Activated T-cell treated with anti-CD3 and anti-CD28 coated beads, Interleukin-2, amount 50 U/mL, for 4 hours (primary cell): ENCODE data around the gene SSH2. TPM values are rescaled to one million over a fixed set of nuclear protein-coding genes. Genes with fewer than 3 reads are reported as not detected.
A peak's percentile ranks its signal among the peaks of the same experiment; 100 is the strongest.

Experiments used
- ATAC-seq, 2 donors: fragments of 200-7000 bp; cut with Tn5 transposase; one replicate each; pipeline ENCODE4 v1.10.0; 2021
- DNase-seq: peaks from one replicate; pipeline ENCODE4 v3.0.0-alpha.2; 2020
- H3K27me3 Mint-ChIP-seq: one replicate; pipeline ENCODE4 v1.8.0; 2021; ENCODE audit warnings: low read depth, mixed read lengths
- H3K36me3 Mint-ChIP-seq: one replicate; pipeline ENCODE4 v1.8.0; 2022; ENCODE audit warnings: mixed read lengths; ENCODE audit not compliant: insufficient read depth
- H3K4me1 Mint-ChIP-seq: one replicate; pipeline ENCODE4 v1.8.0; 2021; ENCODE audit warnings: low read depth, mixed read lengths
- H3K4me3 Mint-ChIP-seq: one replicate; pipeline ENCODE4 v1.8.0; 2021; ENCODE audit warnings: mild to moderate bottlenecking, moderate library complexity, mixed read lengths
- H3K9me3 Mint-ChIP-seq: one replicate; pipeline ENCODE4 v1.8.0; 2021; ENCODE audit warnings: mixed read lengths
- total RNA-seq, 3 donors: library from RNA; stranded (reverse); gene quantifications; one replicate each; pipeline ENCODE4 v1.2.1, GENCODE V29; 2021

The SSH2 gene
- total RNA-seq, 3 donors from 2014 or later, result 25.0 to 27.0 (median 25.9) TPM

DNA sequence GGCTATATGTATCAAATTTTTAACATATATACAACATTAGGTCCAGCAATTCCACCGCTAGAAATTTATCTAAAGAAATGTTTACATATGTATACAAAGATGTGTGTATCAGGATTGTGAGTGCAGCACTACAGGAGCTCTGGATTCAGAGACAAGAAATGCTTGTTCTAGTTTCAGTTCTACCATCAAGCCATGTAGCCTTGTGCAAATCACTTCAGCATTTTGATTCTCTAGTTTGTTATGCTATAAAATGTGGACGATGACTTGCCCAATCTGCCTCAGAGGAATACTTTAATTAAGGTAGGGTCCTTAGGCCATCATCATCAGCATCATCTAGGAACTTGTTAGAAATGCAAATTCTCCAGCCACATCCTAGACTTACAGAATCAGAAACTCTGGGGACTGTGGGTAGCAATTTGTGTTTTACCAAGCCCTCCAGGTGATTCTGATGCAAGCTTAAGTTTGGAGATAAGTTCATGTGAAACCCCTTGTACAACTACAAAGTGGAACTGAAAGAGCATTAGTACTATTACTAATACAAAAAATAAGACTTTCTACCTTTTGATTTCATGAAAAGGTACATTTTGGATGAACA, 176.1 kb downstream of the SSH2 start:
- Mint-ChIP-seq H3K9me3 (no peaks in the 10 kb centered on the region), H3K27me3 (no peaks in the 10 kb centered on the region), H3K36me3 (peaks cover 7% of the 10 kb centered on the region), H3K4me1 (peaks cover 37% of the 10 kb centered on the region), H3K4me3 (no peak overlapping the region)
- ATAC-seq, result peak; percentile 42 to 53
- DNase-seq, result no peak

DNA sequence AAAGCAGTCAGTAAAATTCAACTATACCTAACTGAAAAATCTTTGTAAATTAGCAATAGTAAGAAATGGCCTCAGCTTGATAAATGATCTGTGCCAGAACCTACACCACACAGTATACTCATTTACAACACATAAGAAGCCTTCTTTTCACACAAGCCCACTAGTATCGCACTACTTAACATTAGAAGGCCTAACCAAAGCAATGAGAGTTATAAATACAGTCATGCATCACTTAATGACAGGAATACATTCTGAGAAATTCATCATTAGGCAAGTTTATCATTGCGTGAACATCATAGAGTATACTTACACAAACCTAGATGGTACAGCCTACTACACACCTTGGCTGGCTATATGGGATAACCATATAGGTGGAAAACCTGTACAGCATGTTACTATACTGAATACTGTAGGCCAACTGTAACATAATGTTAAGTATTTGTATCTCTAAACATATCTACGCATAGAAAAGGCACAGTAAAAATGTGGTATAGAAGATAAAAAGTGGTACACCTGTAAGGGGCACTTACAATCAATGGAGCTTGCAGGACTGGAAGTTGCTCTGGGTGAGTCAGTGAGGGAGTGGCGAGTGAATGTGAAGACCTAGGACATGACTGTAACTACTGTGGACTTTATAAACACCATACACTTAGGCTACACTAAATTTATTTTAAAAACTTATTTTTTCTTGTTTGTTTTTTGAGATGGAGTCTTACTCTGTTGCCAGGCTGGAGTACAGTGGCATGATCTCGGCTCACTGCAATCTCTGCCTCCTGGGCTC, 180.8 kb downstream of the SSH2 start:
- H3K4me1 Mint-ChIP-seq, result peaks cover 66% of the 10 kb centered on the region
- H3K36me3 Mint-ChIP-seq, result peaks cover 6% of the 10 kb centered on the region

DNA sequence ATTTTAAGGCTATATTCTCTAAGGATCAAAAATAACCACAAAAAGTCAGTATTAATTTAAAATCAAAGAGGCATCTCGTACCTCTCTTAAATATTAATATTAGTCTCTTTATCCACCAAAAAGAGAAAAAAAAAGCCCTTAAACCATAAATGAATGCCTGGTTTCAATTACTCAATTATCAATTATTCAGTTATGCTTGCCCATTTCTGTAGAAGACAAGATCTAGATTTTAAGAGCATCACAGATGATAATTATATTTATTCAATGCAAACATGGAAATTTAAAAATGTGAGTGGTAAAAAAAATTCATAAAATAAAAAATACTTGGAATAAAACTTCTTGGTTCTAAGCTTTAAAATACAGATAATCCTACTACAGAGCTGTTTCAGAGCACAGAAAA, 181.6 kb downstream of the SSH2 start:
- DNase-seq (no peak), ATAC-seq (no peak)
- H3K4me1 Mint-ChIP-seq, result peaks cover 64% of the 10 kb centered on the region
- H3K4me3 Mint-ChIP-seq, result no peak overlapping the region
- no peaks in the 10 kb centered on the region for H3K27me3 Mint-ChIP-seq
- H3K36me3 Mint-ChIP-seq, result peaks cover 6% of the 10 kb centered on the region
- H3K9me3 Mint-ChIP-seq, result no peaks in the 10 kb centered on the region

More for the DNA sequence above, 180.8 kb downstream of the SSH2 start:
- DNase-seq (no peak), ATAC-seq (peak in 1 of 2 donors; percentile 28)
- Mint-ChIP-seq H3K9me3 (no peaks in the 10 kb centered on the region), H3K27me3 (no peaks in the 10 kb centered on the region), H3K4me3 (no peak overlapping the region)

DNA sequence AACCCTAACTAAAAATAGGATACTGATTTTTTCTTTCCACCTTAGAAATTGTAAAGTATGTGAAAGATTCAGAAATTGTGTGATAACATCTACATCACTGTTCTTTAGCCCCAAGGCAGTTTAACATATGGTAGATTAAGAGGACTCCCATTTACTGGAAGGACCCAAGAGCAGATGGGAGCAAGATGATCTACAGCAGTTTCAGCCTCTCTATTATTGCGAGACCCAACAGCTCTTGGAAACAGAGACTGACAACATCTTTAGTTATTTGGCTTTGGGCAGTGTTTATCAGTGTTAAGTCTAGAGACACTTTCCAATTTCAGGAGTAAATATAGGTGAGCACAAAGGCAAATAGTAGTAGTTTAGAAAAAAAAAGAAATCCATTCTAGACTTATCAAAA, 182.4 kb downstream of the SSH2 start:
- no peak overlapping the region for H3K4me3 Mint-ChIP-seq

DNA sequence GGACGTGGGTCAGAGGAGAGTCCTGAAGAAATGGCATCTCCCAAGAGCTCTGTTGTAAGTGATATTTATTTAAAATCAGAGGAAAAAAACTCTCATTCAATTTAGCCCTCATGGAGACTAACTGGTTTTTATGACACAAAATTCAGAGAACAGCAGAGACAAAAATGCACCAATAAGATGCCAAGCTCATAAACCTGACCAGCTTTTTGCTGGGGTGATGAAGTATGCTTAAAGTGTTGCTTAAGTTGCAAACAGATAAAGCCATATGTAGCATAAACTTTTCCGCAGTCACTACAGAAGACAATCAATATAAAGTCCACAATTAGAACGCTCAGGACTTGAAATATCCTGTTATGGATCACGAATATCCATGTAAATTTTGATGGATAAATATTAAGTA, 183.4 kb downstream of the SSH2 start:
- Mint-ChIP-seq H3K4me3 (no peak overlapping the region), H3K9me3 (no peaks in the 10 kb centered on the region), H3K4me1 (peaks cover 73% of the 10 kb centered on the region), H3K36me3 (peaks cover 4% of the 10 kb centered on the region), H3K27me3 (no peaks in the 10 kb centered on the region)
- no peak for ATAC-seq
- DNase-seq, result no peak

More for the DNA sequence above, 182.4 kb downstream of the SSH2 start:
- no peak for ATAC-seq
- DNase-seq, result no peak
- Mint-ChIP-seq H3K36me3 (peaks cover 5% of the 10 kb centered on the region), H3K4me1 (peaks cover 68% of the 10 kb centered on the region), H3K27me3 (no peaks in the 10 kb centered on the region), H3K9me3 (no peaks in the 10 kb centered on the region)

DNA sequence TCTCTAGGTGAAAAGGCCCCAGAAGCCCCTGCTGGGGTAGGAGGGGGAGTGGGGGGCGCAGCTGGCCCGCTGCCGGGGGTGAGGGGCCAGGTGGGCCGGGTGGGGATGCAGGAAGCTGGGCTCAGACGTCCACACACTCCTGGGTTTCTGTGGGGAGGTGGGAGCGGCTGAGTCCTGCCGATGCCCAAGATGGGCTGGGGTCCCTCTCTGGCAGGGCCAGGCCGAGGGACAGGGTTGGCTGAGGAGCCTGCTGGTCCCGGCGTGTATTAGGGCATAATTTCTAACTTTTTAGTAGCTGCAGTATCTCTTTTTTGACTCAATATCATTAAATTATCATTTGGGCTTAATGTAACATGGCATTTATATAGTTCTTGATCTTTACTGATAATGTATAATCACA, 185.9 kb downstream of the SSH2 start:
- no peak for DNase-seq
- H3K9me3 Mint-ChIP-seq, result no peaks in the 10 kb centered on the region
- peaks cover 83% of the 10 kb centered on the region for H3K4me1 Mint-ChIP-seq
- H3K4me3 Mint-ChIP-seq, result no peak overlapping the region
- ATAC-seq, result no peak
- H3K36me3 Mint-ChIP-seq, result peaks cover 2% of the 10 kb centered on the region
- no peaks in the 10 kb centered on the region for H3K27me3 Mint-ChIP-seq

DNA sequence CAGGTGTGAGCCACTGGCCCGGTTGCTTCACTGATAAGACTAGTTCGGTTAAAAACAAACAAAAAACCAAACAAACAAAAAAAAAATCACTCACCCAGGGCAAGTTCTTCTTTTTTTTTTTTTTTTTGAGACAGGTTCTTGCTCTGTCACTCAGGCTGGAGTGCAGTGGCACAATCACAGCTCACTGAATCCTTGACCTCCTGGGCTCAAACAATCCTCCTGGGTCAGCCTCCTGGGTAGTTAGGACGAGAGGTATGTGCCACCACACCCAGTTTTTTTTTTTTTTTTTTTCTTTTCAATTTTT, 187.9 kb downstream of the SSH2 start:
- Mint-ChIP-seq H3K27me3 (no peaks in the 10 kb centered on the region), H3K4me1 (peaks cover 66% of the 10 kb centered on the region), H3K9me3 (no peaks in the 10 kb centered on the region), H3K4me3 (no peak overlapping the region), H3K36me3 (peaks cover 2% of the 10 kb centered on the region)
- DNase-seq (no peak), ATAC-seq (no peak)

DNA sequence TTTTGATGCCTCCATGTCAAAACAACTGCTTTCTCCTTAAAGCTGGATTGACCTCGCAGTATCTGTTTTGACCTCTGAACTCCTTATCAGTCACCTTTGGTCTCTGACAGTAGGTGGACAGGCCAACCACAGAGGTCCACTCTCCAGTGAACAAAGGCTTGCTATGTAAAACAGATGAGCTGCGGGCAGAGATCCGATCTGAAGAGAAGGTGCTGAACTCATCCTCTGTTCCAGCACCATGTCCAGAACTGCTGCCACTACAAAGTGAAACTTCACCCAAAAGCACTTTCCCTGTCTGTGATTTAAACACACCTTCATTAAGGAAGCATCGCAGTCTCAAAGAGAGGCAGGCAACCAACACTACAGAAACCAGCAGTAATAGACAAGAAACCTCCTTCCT, 190.0 kb downstream of the SSH2 start:
- H3K4me1 Mint-ChIP-seq, result peaks cover 52% of the 10 kb centered on the region

DNA sequence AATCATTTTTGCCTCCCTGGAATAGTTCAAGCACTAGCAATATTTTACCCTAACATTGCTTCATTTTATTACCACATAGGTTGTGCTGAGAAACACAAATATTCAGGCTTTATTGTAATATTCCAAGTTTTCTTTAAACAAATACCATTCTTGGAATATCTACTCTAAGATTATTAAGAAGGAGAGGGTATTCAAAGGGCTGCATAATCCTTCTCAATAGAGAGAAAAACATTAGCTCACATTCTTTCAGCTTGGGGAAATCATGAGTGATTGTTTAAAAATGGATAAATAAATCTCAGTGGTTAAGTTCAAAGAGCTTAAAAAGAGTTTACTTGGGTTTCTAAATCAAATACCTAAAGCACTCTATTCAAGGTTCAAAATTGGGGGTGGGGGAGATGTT, 195.4 kb downstream of the SSH2 start:
- H3K4me3 Mint-ChIP-seq, result no peak overlapping the region
- no peaks in the 10 kb centered on the region for H3K9me3 Mint-ChIP-seq
- ATAC-seq, result no peak
- peaks cover 37% of the 10 kb centered on the region for H3K4me1 Mint-ChIP-seq
- no peak for DNase-seq
- no peaks in the 10 kb centered on the region for H3K27me3 Mint-ChIP-seq
- H3K36me3 Mint-ChIP-seq, result peaks cover 4% of the 10 kb centered on the region

More for the DNA sequence above, 190.0 kb downstream of the SSH2 start:
- Mint-ChIP-seq H3K4me3 (peak overlapping the region; percentile 31), H3K9me3 (no peaks in the 10 kb centered on the region), H3K36me3 (peaks cover 4% of the 10 kb centered on the region), H3K27me3 (no peaks in the 10 kb centered on the region)
- DNase-seq (no peak), ATAC-seq (no peak)

DNA sequence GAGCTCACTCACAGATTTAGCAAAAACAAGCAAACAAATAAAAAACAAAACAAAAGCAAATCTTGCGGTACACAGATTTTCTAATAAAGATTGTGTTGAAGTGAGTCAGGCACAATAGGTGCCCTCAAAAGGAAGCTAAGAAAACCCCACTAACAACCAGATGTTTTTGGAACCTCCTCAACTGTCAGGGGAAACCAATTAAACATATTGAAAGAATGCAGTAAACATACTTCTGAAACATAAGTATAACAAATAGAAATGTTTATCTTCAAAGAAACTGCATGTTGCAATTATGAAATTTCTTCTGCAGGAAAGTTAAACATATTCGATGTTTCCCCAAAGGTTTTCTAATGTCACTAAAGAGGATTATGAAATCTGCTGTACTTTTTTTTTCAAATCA, 196.9 kb downstream of the SSH2 start:
- ATAC-seq (no peak), DNase-seq (no peak)
- Mint-ChIP-seq H3K4me1 (peaks cover 52% of the 10 kb centered on the region), H3K4me3 (no peak overlapping the region), H3K27me3 (no peaks in the 10 kb centered on the region), H3K9me3 (peaks cover 6% of the 10 kb centered on the region), H3K36me3 (peaks cover 12% of the 10 kb centered on the region)

DNA sequence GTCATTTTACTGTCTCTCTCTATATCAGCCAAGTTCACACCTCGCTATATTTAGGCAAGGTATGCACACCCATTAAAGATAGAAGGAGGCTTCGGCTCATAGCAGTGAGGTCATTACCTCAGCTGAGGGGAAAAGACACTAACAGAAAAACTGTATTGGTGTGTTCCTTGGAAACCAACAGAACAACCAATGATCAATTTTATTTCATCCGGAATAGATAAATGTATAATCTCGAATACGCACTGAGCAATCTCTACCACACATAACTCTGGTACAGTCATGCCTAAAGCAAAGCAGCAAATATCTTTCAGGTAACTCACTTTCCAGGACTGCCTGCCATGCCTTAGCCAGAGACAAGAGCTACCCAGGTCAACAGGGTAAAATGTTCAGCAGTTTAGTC, 197.4 kb downstream of the SSH2 start:
- no peak for DNase-seq
- no peak overlapping the region for H3K4me3 Mint-ChIP-seq
- ATAC-seq, result no peak
- H3K36me3 Mint-ChIP-seq, result peaks cover 13% of the 10 kb centered on the region
- peaks cover 57% of the 10 kb centered on the region for H3K4me1 Mint-ChIP-seq
- peaks cover 9% of the 10 kb centered on the region for H3K9me3 Mint-ChIP-seq
- H3K27me3 Mint-ChIP-seq, result no peaks in the 10 kb centered on the region

DNA sequence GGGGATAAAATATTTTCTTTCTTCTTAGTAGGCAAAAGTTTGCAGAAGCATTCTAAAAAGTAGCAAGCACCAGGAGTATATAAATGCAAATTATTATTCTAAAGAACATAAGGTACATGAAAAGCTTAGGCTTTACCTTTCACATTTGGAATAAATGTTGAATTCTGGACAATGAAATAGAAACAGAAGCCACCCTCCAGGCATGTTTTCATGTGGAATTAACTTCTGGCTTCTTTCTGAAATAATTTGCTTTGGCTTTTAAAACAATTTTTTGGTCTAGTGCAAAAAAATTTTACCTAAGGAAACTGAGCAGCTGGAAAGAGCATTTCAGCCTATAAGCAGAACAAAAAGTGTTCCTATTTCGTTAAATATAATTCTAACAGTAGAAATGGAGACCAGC, 197.8 kb downstream of the SSH2 start:
- Mint-ChIP-seq H3K36me3 (peaks cover 16% of the 10 kb centered on the region), H3K4me3 (no peak overlapping the region), H3K4me1 (peaks cover 60% of the 10 kb centered on the region), H3K9me3 (peaks cover 9% of the 10 kb centered on the region), H3K27me3 (no peaks in the 10 kb centered on the region)
- DNase-seq (no peak), ATAC-seq (no peak)

DNA sequence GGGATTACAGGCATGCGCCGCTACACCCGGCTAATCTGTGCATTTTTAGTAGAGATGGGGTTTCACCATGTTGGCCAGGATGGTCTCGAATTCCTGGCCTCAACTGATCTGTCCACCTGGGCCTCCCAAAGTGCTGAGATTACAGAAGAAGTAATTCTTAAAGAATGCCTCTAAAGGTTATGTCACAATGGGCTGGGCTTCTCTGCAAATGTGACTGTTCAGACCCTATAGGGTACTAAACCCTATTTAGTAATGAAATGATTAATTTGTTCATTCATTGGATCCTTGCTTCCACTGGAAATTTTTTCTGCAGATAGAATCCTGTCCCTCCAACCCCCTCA, 198.5 kb downstream of the SSH2 start:
- Mint-ChIP-seq H3K36me3 (peaks cover 16% of the 10 kb centered on the region), H3K27me3 (no peaks in the 10 kb centered on the region), H3K9me3 (peaks cover 9% of the 10 kb centered on the region), H3K4me1 (peaks cover 66% of the 10 kb centered on the region), H3K4me3 (no peak overlapping the region)
- ATAC-seq, result no peak
- no peak for DNase-seq

DNA sequence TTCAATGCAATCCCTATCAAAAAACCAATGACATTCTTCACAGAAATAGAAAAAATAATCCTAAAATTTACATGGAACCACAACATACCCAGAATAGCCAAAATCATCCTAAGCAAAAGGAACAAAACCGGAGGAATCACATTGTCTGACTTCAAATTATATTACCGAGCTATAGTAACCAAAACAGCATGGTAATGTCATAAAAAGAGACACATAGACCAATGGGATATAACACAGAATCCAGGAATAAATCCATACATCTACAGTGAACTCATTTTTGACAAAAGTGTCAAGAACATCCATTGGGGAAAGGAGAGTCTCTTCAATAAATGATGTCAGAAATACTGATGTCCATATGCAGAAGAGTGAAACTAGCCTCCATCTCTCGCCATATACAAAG, 201.5 kb downstream of the SSH2 start:
- H3K9me3 Mint-ChIP-seq, result peaks cover 9% of the 10 kb centered on the region

DNA sequence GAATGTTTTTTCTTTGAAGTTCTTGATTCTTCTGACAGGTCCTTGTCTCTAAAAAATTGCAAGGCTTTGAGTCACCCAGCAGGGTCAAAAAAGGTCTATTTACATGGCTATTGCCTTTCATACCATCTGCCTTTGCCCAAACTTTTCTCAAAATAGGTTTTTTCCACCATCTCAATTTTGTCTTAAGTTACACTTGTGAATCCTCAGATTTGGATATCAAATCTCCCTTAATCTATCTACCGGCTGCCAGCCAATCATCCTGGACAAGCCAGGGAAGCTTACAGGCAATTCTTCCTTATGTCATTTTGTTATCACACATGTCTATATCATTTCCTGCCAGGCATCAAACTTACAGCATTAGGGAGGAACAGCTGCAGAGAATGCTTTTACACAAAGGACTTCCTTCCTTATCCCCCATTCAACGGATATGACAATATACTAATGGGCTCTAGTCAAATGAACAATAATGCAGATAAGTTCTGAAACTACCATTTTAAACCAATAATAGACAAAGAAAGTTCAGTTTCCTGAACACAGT, 203.2 kb downstream of the SSH2 start:
- Mint-ChIP-seq H3K27me3 (no peaks in the 10 kb centered on the region), H3K36me3 (peaks cover 13% of the 10 kb centered on the region), H3K4me1 (peaks cover 76% of the 10 kb centered on the region), H3K4me3 (peak overlapping the region; percentile 9), H3K9me3 (peaks cover 9% of the 10 kb centered on the region)
- ATAC-seq, result peak in 1 of 2 donors; percentile 44
- no peak for DNase-seq

More for the DNA sequence above, 201.5 kb downstream of the SSH2 start:
- peaks cover 13% of the 10 kb centered on the region for H3K36me3 Mint-ChIP-seq
- DNase-seq, result no peak
- H3K4me1 Mint-ChIP-seq, result peaks cover 72% of the 10 kb centered on the region
- no peak for ATAC-seq
- no peaks in the 10 kb centered on the region for H3K27me3 Mint-ChIP-seq
- H3K4me3 Mint-ChIP-seq, result no peak overlapping the region
